HEK293T (cell line): ENCODE data around the gene KRT35.

Source experiments
- CTCF ChIA-PET: fragments of 350-600 bp; formaldehyde crosslinking; extraction: SDS; loops from one replicate; lab custom pipeline; 2021; ENCODE audit warnings: antibody characterized with exemption, inconsistent platforms; lab: Yijun Ruan, JAX
- POLR2A ChIA-PET: fragments of 350-600 bp; formaldehyde crosslinking; extraction: SDS; loops from one replicate; lab custom pipeline; 2020; ENCODE audit warnings: antibody characterized with exemption, inconsistent platforms; lab: Yijun Ruan, JAX
- DNase-seq: peaks from one replicate; pipeline ENCODE4 v3.0.0; 2012; ENCODE audit warnings: mixed read lengths; ENCODE audit errors: extremely low spot score
- ARNT ChIP-seq: fragments of 450-650 bp; IDR thresholded peaks from 2 replicates; pipeline ENCODE4 v1.6.1; 2017; ENCODE audit warnings: mild to moderate bottlenecking
- BHLHE40 ChIP-seq: fragments of 450-650 bp; IDR thresholded peaks from 2 replicates; pipeline ENCODE4 v1.6.1; 2016; ENCODE audit warnings: mild to moderate bottlenecking, moderate library complexity, borderline replicate concordance
- CTBP1 ChIP-seq: fragments of 450-650 bp; IDR thresholded peaks from 2 replicates; pipeline ENCODE4 v1.6.1; 2016; ENCODE audit warnings: borderline replicate concordance
- ELF4 ChIP-seq: fragments of 450-650 bp; IDR thresholded peaks from 2 replicates; pipeline ENCODE4 v1.6.1; 2017; ENCODE audit warnings: antibody characterized with exemption
- FOXA1 ChIP-seq: fragments of 450-650 bp; IDR thresholded peaks from 2 replicates; pipeline ENCODE4 v1.6.1; 2016; ENCODE audit warnings: mild to moderate bottlenecking
- FOXK2 ChIP-seq: fragments of 450-650 bp; IDR thresholded peaks from 2 replicates; pipeline ENCODE4 v1.6.1; 2016; ENCODE audit warnings: mild to moderate bottlenecking
- FOXM1 ChIP-seq: fragments of 450-650 bp; IDR thresholded peaks from 2 replicates; pipeline ENCODE4 v1.6.1; 2017; ENCODE audit warnings: mild to moderate bottlenecking, borderline replicate concordance
- HDGF ChIP-seq: fragments of 450-650 bp; IDR thresholded peaks from 2 replicates; pipeline ENCODE4 v1.6.1; 2017; ENCODE audit warnings: antibody characterized with exemption, borderline replicate concordance
- L3MBTL2 ChIP-seq: fragments of 450-650 bp; conservative IDR thresholded peaks from 2 replicates; pipeline ENCODE4 v1.6.1; 2016; ENCODE audit warnings: mild to moderate bottlenecking
- LEF1 ChIP-seq: fragments of 450-650 bp; IDR thresholded peaks from 2 replicates; pipeline ENCODE4 v1.6.1; 2017; ENCODE audit warnings: mild to moderate bottlenecking, borderline replicate concordance
- NFRKB ChIP-seq: fragments of 450-650 bp; IDR thresholded peaks from 2 replicates; pipeline ENCODE4 v1.6.1; 2016; ENCODE audit warnings: mild to moderate bottlenecking, moderate library complexity
- PKNOX1 ChIP-seq: fragments of 450-650 bp; IDR thresholded peaks from 2 replicates; pipeline ENCODE4 v1.6.1; 2016
- SP1 ChIP-seq: fragments of 450-650 bp; IDR thresholded peaks from 2 replicates; pipeline ENCODE4 v1.6.1; 2017
- SUZ12 ChIP-seq: fragments of 450-650 bp; IDR thresholded peaks from 2 replicates; pipeline ENCODE4 v1.6.1; 2016; ENCODE audit warnings: mild to moderate bottlenecking
- TARDBP ChIP-seq: fragments of 450-650 bp; IDR thresholded peaks from 2 replicates; pipeline ENCODE4 v1.6.1; 2016
- ZNF384 ChIP-seq: fragments of 450-650 bp; IDR thresholded peaks from 2 replicates; pipeline ENCODE4 v1.6.1; 2016

The KRT35 gene

GRCh38 chr17:41519501-41520224, 38.7 kb upstream of the KRT35 start:
- TF ChIP-seq BHLHE40 (no peak), ARNT (no peak), SUZ12 (no peak), TARDBP (no peak), L3MBTL2 (no peak), PKNOX1 (no peak), FOXK2 (no peak), NFRKB (no peak), CTBP1 (no peak), ELF4 (no peak), HDGF (no peak), FOXA1 (no peak), ZNF384 (no peak)
- CTCF ChIA-PET = interaction anchor here (1.0 kb wide), 1 partner anchor 13 kb away, joined by 3 read pairs; no protein-coding TSS in a partner anchor
- POLR2A ChIA-PET = no interaction called here
- no peak for DNase-seq

- TF ChIP-seq L3MBTL2 (no peak), ZNF384 (no peak), PKNOX1 (no peak), ELF4 (no peak), FOXK2 (no peak), ARNT (no peak), NFRKB (no peak), SP1 (no peak), CTBP1 (no peak), FOXA1 (no peak), SUZ12 (no peak), TARDBP (no peak), FOXM1 (no peak)
- CTCF ChIA-PET = interaction anchor here (1.0 kb wide), 1 partner anchor 12 kb away, joined by 3 read pairs; no protein-coding TSS in a partner anchor
- no peak for DNase-seq
- POLR2A ChIA-PET = interaction anchor here (1.4 kb wide), 1 partner anchor 170 kb away, joined by 4 read pairs; the partner anchor contains the start of gene EIF1
These were observed 38.0 kb upstream of the KRT35 start, which contains the start of gene KRT15 for GRCh38 chr17:41518789-41519449. TSS of gene KRT15 (minus strand) at chr17:41518890. CDS start at chr17:41518827, 63 bp downstream.

GRCh38 chr17:41518031-41518430, 37.1 kb upstream of the KRT35 start:
- ChIA-PET POLR2A (interaction anchor here (1.4 kb wide), 1 partner anchor 170 kb away, joined by 4 read pairs; the partner anchor contains the start of gene EIF1), CTCF (no interaction called here)
- no peak for DNase-seq
- TF ChIP-seq PKNOX1 (no peak), NFRKB (no peak), ELF4 (no peak), BHLHE40 (no peak), ZNF384 (no peak), SP1 (no peak), CTBP1 (no peak), LEF1 (no peak), FOXA1 (no peak), HDGF (no peak)

GRCh38 chr17:41516830-41517283, 35.9 kb upstream of the KRT35 start:
- no peak for TF ChIP-seq ELF4
- no peak for TF ChIP-seq FOXM1
- TF ChIP-seq L3MBTL2 = no peak
- no peak for TF ChIP-seq NFRKB
- no peak for DNase-seq
- ChIA-PET POLR2A (no interaction called here), CTCF (interaction anchor here (1.6 kb wide), 1 partner anchor 33 kb away, joined by 4 read pairs; no protein-coding TSS in a partner anchor)

GRCh38 chr17:41516147-41516829, 35.3 kb upstream of the KRT35 start:
- TF ChIP-seq L3MBTL2 (no peak), NFRKB (no peak), SP1 (no peak), ELF4 (no peak), FOXA1 (no peak)
- ChIA-PET CTCF (interaction anchor here (1.6 kb wide), 1 partner anchor 33 kb away, joined by 4 read pairs; no protein-coding TSS in a partner anchor), POLR2A (no interaction called here)
- no peak for DNase-seq

GRCh38 chr17:41513168-41513547, 32.2 kb upstream of the KRT35 start:
- DNase-seq = no peak
- ChIA-PET CTCF (interaction anchor here (0.5 kb wide), 1 partner anchor 1479 kb away, joined by 3 read pairs; no protein-coding TSS in a partner anchor), POLR2A (interaction anchor here (1.0 kb wide), 1 partner anchor 12 kb away, joined by 3 read pairs; no protein-coding TSS in a partner anchor)
- TF ChIP-seq HDGF = no peak
- no peak for TF ChIP-seq FOXA1
- no peak for TF ChIP-seq SUZ12
- no peak for TF ChIP-seq CTBP1
- no peak for TF ChIP-seq FOXM1
